ENCODE measurements around the gene PTPRK.

GRCh38 chr6:128172081-128172480 is 348.3 kb downstream of the PTPRK start:
- TF ChIP-seq CTCF (conservative IDR thresholded peaks at IDR 0.05 in 1 of 2, IDR thresholded peaks at IDR 0.05 in 1 of 2; ENCODE audit: low read depth in 1 of 2, low read length in 2 of 2) (no peak), EZH2 (IDR thresholded peaks at IDR 0.05; ENCODE audit: low read length, missing control alignments) (no peak)

All from fibroblast of lung (primary cell).